A549 (cell line): ENCODE results near the gene SENP6.
"Not testable (repeated sequence)": the region's sequence is repeated elsewhere in the genome, so short reads cannot be mapped to it uniquely, and the experiment has no call there.

Experiments used
- ESRRA ChIP-seq: fragments of 150-350 bp; IDR thresholded peaks from 2 replicates; pipeline ENCODE4 v1.6.1; 2014; ENCODE audit warnings: mild to moderate bottlenecking, low read length, borderline replicate concordance
- ZC3H11A ChIP-seq: fragments of 450-650 bp; IDR thresholded peaks from 2 replicates; pipeline ENCODE4 v1.6.1; 2014; ENCODE audit warnings: antibody characterized with exemption, mild to moderate bottlenecking

GRCh38 chr6:75682548-75682947, 80.9 kb downstream of the SENP6 start:
- TF ChIP-seq ESRRA, ZC3H11A: not testable (repeated sequence)
